ENCODE data around the gene VTI1A.
"Not testable (repeated sequence)": the region's sequence is repeated elsewhere in the genome, so short reads cannot be mapped to it uniquely, and the experiment has no call there.

DNA sequence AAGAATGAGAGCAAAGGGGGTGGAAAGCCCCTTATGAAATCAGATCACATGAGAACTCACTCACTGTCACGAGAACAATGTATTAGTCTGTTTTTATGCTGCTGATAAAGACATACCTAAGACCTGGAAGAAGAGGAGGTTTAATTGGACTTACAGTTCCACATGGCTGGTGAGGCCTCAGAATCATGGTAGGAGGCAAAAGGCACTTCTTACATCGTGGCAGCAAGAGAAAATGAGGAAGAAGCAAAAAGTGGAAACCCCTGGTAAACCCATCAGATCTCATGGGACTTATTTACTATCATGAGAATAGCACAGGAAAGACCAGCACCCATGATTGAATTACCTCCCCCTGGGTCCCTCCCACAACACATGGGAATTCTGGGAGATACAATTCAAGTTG, 40.2 kb upstream of the VTI1A start:
- TF ChIP-seq POLR2A (IDR thresholded peaks at IDR 0.05; ENCODE audit: low read length); GATA1 (IDR thresholded peaks at IDR 0.05; ENCODE audit: low read depth, low read length): not testable (repeated sequence)

Data from erythroblast (primary cell).